LoVo (cell line): ENCODE data around the gene LRRC4C.
A peak's percentile ranks its signal among the peaks of the same experiment; 100 is the strongest.

ENCODE experiments used
- DNase-seq: peaks from one replicate; pipeline ENCODE4 v3.0.0-alpha.2; 2016; ENCODE audit warnings: low spot score

The LRRC4C gene

DNA sequence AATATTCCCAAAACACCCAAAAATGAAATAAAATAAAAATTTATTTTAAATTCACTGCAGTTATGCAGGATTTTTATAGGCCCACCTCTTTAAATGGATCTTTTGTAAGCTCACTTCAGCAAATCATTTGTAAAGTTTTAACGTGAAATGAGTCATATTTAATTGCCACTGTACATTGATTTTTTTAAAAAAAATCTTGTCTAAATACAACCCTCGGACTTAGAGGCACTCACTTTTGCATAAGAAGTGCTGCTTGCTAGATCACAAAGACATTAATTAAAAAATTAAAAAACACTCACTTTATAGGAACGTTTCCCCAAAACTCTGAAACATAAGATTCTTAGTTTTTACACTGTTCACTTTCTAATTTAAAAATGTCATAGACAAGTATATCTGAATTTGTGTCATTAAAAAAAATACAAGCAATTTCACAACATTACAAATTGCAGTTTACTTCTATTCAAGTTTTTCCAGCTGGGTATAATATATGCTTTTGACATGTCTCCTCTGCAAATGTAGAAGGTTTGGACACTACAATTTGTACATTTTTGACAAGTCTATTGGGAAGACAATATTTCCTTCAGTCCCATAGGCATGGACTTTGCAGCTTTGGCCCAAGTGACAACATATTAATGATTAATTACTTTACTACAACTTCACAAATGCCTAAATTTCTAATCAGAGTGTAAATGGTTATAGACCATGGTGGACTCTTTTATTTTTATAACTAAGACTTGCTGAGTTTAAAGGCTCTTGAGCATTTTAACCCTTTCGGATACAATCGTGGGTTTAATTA lies 1088.4 kb downstream of the LRRC4C start:
- DNase-seq = no peak

DNA sequence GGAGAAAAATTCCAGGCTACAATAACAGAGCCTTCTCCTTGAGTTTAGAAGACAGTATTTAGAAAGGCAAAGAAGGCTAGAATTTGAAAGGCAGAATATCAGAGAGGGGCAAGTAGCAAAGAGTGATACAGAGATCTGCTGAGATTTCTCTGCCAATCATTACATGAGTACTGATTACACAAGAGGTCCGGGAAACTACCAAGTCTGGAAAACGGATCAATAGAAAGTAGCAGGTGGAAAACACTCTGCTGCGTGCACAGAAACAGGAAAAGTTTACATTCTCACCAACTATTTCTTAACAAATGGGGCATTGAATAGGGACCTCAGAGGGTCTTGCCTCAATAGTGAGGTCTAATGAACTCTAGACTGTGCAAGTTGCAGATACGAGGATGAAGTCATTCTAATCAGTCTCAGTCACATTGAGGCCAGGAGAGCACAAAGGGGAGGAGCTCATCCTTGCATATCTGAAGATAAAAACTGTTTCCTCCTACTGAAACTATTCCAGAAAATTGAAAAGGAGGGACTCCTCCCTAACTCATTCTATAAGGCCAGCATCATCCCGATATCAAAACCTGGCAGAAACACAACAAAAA lies 1099.2 kb downstream of the LRRC4C start:
- DNase-seq = no peak

DNA sequence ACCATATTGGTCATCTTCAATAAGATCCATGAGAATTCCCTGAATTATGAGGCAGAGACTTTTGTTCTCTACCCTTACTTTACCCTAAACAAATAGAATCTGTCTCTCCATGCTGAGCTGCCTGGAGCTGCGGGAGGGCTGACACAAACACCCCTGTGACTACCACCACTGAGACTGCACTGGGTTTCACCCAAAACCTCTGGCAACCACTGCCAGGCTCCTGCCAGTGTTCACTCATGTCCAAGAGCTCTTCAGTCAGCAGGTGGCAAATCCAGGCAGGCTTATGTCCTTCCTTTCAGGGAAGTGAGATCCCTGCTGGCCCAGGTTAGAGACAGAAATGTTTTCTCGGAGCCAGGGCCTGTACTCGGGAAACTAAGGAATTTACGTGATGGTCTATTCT lies 1105.3 kb downstream of the LRRC4C start:
- DNase-seq = no peak

DNA sequence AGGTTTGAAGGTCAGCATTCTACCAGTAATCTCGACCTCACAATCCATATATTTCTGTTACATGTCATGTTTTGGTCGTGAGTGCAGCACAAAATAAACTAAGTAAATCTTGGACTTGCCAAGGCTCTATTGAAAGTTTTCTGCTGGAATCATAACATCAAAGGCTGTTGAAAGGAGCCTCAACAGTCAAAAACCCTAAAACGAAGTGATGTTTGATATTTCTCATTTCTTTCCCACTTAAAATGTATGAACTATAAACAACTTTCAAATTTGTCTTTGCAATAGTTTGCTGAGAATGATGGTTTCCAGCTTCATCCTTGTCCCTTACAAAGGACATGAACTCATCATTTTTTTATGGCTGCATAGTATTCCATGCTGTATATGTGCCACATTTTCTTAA lies 1118.5 kb downstream of the LRRC4C start:
- no peak for DNase-seq

DNA sequence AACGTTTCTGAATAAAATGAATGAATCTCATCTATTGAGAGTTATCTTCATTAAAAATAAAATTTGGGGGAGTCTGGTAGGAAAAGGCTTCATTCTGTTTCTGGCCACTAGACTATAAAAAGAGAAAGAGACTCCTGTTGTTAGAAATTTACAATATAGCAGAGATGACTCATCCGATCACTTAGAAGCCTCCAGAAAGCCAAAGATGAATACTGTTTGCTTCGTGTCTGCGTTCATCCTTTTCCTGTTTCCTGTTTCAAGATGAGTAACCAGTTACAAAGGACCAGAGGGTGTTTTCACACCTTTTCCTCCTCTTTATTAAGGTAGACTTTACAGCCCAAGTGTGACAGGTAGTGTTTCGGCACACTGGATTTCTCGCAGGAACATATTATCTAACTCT lies 1120.7 kb downstream of the LRRC4C start:
- no peak for DNase-seq

DNA sequence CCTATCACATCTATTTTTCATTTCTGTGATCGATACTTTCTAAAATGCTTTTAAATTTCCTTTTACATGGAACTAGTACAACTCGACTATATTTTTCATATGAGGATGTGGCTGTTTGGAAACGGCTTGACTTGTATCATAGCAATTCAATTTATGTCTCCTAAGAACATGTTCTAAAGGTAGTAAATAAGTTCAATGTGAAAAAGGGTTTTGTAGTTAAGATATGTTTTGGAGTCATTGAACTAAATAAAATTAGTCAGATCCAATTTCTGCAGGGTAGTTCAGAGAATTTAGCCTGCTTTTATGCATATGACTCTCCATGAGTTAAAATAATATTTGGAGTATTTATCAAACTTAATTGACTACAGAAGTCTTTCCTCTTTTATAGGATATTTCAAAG lies 1121.4 kb downstream of the LRRC4C start:
- no peak for DNase-seq

DNA sequence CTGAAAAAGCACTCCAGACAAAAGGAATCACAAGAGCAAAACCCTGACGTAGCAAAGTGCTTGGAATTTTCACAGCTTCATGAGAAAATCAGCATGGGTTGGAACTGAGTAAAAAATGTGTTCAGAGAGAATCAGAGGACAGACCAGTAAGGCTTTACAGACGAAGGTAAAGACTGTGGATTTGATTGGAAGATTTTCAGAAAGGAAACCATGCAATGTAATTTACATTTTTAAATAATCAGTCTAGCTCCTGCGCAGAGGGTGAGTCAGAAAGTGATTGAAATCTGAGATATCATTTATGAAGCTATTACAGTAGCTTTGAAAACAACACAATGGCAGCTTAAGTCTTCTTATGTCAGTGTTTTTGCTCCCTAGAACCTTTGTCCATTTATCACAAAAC lies 1122.3 kb downstream of the LRRC4C start:
- DNase-seq = no peak

DNA sequence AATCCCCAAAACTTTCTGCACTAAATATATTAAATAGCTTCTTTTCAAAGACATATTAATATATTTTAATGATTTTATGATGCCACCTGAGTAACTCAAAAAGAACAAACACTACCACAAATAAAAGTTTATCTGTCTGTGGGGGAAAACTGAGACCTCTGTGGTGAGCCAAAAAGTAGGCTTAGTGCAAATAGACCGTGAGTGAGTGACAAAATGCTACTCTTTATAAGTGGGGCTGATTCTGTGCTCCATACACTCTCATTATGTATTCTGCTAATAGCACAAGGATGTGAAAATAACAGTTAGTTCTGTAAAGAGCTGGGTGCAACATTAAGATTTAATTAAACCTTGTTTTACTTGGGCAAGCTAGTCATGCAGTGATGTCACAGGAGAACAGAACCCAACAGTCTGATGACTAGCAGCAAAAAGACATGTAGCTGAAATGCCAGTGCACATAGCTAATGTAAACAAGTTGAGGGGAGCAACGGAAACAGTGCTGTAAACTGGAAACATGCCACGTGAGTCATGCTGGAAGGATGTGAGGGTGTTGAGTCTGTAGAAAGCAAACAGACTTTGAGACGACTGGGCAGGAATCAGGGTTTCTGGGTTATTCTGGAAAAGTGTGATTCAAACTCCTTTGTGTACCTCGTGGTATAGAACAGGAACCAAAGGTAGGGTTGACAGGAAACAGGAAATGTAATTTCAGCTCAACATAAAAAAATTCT lies 1130.4 kb downstream of the LRRC4C start:
- peak; percentile 74 for DNase-seq

DNA sequence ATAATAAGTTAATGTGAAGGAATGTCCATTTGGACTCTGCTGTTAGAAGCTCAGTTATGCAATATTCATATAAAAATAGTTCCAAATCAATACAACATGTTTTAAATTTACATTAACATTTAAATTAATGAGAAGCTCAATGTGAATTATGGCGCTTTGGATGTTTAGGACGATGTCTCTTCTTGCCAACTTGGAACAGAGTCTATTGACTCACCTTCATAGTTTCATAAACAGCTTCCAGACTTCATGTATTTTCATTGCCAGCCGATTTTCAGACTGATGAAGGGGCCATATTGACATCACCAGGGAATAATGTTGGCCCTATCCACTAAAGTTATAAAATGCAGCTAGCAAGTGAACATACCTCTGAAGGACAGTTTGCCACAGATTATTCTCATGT lies 1136.2 kb downstream of the LRRC4C start:
- no peak for DNase-seq

DNA sequence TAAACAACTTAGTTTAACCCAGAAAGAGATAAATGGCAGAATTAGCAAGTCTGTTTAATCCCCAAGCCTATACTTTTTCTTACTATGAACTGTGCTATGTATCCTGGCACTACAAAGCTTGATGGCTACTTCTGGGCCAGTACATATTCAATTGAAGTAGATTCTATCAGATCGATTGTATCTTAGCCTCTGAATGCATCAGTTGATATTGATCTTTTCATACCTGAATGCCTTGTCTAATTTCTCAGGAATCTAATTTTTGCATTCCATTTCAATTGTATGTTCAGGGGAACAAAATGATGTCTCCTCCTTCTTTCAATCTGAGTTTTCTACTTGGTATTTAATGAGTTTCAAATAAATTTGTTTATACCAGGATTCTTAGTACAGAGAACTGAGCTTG lies 1137.9 kb downstream of the LRRC4C start:
- no peak for DNase-seq

DNA sequence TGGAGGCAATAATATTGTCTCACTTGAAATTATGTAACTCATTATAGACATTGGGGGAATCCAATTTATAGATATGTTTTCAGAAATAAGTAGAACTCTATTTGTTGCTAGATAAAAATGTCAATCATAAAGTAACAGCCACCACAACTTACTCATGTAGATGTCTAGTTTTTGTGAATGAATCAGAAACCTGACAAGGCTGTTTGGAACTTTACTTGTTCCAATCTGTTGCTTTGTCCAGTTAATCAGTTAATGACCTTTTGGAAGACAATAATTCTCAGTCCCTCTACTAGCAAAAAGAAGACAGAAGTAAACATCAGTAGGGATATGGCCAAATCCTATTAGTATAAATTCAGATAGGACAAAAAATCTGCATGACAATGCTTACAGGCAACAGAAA lies 1143.3 kb downstream of the LRRC4C start:
- DNase-seq = no peak

DNA sequence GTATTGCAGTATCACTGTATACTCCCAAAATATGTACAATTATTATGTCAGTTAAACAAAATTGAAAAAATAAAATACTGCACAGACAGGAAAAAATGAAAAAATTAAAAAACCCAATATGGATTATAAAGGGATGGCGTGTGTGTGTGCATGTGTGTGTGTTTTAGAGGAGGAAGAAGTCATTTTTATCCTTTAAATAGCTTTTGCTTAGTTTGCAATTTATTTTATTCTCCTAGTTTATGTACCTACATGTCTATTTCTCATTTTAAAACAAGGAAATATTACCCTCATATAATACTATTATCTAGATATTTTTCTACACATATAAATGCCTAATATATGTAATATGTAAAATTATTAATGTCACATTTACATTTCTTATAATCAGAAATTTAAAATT lies 1144.3 kb downstream of the LRRC4C start:
- no peak for DNase-seq

DNA sequence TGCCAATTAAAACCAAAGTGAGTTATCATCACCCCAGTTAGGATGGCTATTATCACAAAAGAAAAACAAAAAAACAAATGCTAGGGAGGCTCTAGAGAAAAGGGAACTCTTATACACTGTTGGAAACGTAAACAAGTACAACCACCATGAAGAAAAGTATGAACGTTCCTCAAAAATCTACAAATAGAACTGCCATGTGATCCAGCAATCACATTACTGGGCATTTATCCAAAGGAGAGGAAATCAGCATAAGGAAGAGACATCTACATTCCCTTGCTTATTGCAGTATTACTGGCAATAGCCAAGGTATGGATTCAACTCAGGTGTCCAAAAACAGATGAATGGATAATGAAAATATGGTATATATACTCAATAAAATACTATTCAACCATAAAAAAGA lies 1145.1 kb downstream of the LRRC4C start:
- DNase-seq = no peak

DNA sequence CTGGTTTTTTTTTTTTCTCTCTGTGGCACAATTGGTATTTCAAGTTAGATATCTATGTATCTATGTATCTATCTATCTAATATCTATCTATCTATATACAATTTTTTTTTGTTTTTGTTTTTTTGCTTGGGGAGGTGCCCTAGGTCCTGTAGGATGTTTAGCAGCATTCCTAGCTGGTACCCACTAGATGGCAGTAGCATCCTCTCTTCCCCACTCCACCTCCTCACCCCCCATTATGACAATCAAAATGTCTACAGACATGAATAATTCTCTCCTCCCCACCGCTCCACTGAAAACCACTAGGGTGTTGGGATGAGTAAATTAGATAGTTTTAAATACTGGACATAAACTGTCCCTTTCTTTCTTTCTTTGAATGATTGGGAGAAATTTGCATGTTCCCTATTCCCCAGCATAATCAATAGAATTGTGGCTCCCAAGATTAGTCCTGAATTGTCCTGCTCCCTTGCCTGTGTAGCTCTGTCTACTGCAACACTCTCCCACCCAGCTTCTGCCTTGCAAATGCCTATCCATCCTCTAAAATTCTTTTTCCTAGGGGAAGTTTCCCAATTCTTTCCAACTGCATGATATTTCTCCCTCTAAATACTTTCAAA lies 1152.4 kb downstream of the LRRC4C start:
- DNase-seq = peak; percentile 20

DNA sequence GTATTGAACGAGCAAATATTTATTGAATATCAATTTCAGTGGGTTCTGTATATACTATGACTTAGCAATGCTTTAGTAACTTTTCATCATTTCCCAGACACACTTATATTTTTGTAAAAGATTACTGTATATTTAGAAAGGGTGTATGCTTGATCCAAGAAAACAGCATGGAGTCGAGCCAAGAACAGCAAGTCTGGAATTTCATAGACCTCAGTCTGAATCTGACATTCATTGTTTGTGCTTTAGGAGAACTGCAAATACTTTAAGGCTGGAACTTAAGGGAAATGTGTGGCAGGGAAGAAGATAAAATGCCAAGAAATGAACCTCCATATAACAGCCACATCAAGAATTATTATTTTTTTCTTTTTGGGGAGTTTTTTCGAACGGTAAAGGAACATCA lies 1156.8 kb downstream of the LRRC4C start:
- no peak for DNase-seq

DNA sequence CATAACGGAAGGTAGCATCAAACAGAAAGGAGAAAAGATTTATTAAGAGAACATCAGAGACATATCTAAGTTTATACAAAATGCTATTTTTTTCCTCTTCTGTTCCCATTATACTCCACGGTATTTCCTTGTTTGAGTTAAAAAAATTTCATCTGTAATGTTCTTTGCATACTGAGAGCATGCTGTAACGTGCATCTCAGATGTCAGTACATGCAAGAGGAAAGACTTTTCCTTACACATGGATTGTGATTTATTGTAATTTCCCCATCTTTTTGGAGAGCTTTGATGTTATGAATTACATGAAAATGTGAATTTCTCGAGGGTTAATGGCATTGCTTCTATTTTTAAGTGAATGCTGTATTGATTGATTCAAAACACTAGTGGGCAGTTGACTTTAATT lies 1164.0 kb downstream of the LRRC4C start:
- DNase-seq = no peak

DNA sequence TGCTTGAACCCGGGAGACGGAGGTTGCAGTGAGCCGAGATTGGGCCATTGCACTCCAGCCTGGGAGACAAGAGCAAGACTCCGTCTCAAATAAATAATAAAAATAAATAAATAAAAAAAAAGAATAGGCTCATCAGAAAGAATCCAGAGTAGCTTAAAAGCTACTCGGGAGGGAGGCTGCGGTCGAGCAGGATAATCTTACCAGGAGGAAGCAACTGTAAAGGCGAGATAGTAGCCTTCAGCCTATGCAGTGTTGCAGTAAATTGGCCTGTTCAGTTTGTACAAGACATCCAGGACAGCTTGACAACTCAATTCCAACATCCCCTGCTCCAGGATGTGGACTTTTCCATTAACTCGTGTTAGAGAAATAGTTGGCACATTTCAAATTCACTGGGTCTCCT lies 1164.7 kb downstream of the LRRC4C start:
- DNase-seq = no peak

DNA sequence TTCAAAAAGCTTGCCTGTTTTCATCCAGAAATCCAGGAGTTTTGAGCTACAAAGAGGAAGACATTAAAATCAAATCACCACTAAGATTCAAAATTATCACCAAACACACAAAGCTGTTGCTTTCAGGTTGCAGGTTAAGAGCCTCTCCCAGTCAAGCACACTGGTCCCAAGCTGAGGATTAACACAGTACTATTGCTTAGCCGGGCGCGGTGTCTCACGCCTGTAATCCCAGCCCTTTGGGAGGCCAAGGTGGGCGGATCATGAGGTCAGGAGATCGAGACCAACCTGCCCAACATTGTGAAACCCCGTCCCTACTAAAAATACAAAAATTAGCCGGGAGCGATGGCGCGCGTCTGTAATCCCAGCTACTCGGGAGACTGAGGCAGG lies 1165.1 kb downstream of the LRRC4C start:
- no peak for DNase-seq

DNA sequence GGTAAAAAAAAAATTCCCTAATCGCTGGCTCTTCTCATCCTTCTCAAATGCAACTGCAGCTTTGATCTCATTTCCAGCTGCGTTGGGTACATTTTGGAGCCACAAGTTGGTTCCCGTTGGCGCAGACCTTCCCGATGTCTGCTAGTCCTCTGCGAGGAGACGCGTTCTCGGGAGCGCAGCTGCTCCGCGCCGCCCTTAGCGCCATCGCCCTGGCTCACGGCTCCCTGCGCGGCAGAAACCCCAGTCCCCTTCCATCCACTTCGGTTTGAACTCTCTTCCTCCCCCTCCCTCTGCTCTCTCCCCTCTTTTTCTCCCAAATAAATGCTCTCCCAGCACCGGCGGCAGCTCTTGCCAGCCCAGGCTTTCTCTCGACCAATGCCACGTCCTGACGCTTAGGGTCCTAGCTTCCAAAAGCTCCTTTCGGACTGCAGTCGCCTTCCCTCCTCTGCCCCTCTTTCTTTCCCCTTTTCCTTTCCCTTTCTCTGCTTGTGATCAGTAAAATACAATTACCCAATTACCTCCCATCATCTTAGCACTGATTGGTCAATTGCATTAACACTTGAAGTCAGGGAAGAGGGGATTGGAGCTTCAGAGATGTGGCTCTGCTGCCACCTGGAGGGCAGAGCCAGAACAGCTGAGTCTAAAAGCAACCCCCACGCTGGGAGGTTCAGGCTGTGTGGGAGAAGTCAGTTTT lies 1165.7 kb downstream of the LRRC4C start:
- peak; percentile 24 for DNase-seq

DNA sequence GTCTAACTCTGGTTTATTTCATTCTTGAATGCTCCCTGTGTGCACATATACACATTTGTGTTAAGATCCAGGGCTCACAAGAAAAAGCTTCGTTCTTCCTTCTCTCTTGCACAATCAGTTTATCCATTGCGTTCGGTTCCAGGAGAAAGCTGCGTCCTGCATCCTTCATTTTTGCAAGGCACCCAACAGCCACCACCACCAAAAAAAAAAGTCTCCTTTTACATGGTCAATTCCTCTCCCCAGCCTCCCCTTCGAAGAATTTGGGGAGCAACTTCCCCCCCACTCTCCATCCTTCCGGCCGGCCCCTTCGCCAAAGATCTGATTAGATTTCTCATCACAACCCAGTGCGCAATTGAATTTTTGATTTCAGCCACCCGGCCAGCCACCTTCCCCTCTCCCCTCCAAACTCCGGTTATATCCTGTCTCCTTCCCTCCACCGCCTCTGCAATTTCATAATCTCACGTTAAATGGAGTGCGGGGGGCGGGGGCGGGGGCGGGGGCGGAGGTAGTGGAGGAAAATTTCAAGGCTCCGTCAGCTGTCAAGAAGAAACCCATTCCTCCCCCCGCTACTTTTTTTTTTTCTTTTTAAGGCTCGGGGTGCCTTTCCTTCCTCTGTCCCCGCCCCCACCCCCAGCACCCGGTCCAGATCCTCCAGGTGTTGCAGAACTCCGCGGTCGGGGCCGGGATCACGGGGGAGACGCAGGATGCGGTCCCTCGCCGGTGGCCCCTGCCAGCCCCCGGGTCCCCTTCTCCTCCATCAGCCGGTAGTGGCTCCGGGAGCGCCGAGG lies 1166.5 kb downstream of the LRRC4C start:
- no peak for DNase-seq

DNA sequence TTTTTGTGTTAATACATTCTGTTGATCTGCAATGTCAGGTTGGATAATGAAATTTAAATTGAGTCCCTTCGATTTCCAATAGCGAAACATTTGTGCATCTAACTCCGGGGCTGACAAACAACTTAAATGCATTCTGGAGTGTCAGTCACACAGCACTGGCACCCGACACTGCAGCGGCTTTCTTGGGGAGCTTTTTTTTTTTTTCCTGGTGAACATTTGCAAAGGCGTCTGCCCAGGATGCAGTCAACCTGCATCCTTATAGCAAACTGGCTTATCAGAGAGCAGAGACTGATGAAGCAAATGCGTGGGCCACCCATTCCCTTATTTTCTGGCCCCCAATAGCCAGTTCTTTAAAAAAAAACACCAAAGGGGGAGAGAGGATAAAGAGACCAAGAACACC lies 1167.7 kb downstream of the LRRC4C start:
- no peak for DNase-seq

DNA sequence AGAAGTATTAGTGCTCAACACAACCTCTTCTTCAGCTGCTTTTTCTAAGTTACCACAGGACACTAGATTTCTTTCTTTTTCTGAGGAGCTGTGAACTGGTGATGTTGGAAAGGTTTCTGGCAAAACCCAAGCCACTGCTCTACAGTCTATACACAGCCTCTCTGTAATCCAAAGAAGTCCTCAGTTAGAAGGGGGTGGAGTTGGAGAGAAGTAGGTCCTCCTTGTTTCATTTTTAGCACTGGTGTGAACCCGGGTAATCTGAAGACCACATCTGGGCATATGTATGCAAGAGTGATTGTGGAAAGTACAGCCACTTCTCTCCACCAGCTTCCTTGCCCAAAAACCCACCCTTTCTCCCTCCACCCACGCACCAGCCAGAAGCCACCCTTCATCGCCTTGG lies 1168.1 kb downstream of the LRRC4C start:
- DNase-seq = no peak
